Glutamatergic neuron (in vitro differentiated cells): ENCODE measurements around the gene KCTD17. TPM values are rescaled to one million over a fixed set of nuclear protein-coding genes. Genes with fewer than 3 reads are reported as not detected.

ENCODE experiments used
- DNase-seq: peaks from one replicate; pipeline ENCODE4 v3.0.0; 2022
- H3K27ac Mint-ChIP-seq: one replicate; pipeline ENCODE4 v1.8.0; 2020; ENCODE audit warnings: mild to moderate bottlenecking, mixed read lengths, inconsistent platforms; ENCODE audit not compliant: unreplicated experiment
- H3K27me3 Mint-ChIP-seq: one replicate; pipeline ENCODE4 v1.8.0; 2020; ENCODE audit warnings: mild to moderate bottlenecking, moderate library complexity, mixed read lengths, inconsistent platforms; ENCODE audit not compliant: unreplicated experiment
- H3K36me3 Mint-ChIP-seq: one replicate; pipeline ENCODE4 v1.8.0; 2020; ENCODE audit warnings: mild to moderate bottlenecking, mixed read lengths, inconsistent platforms; ENCODE audit not compliant: unreplicated experiment
- H3K4me1 Mint-ChIP-seq: one replicate; pipeline ENCODE4 v1.8.0; 2020; ENCODE audit warnings: mild to moderate bottlenecking, low read depth, mixed read lengths, inconsistent platforms; ENCODE audit not compliant: unreplicated experiment
- H3K4me3 Mint-ChIP-seq: one replicate; pipeline ENCODE4 v1.8.0; 2020; ENCODE audit warnings: mild to moderate bottlenecking, mixed read lengths, inconsistent platforms; ENCODE audit not compliant: unreplicated experiment
- H3K9me3 Mint-ChIP-seq: one replicate; pipeline ENCODE4 v1.8.0; 2020; ENCODE audit warnings: mild to moderate bottlenecking, moderate library complexity, mixed read lengths, inconsistent platforms; ENCODE audit not compliant: unreplicated experiment
- CTCF ChIP-seq: fragments of 200-600 bp; sonication (generic); IDR thresholded peaks from one replicate; pipeline ENCODE4 v1.5.0; 2021; ENCODE audit not compliant: partially characterized antibody, unreplicated experiment
- total RNA-seq: library from RNA; stranded (reverse); fragmentation: NEBNext Ultra II Directional; extraction: Animal tissue kit (Norgen Biotek cat#: 25700); gene quantifications from one replicate; pipeline ENCODE4 v1.2.1, GENCODE V29; 2021; ENCODE audit not compliant: unreplicated experiment

Gene KCTD17
- total RNA-seq, 1 donor from 2014 or later: 137 TPM

GRCh38 chr22:37062702-37063381 lies 11.3 kb downstream of the KCTD17 start:
- DNase-seq: peak; percentile 16

DNA sequence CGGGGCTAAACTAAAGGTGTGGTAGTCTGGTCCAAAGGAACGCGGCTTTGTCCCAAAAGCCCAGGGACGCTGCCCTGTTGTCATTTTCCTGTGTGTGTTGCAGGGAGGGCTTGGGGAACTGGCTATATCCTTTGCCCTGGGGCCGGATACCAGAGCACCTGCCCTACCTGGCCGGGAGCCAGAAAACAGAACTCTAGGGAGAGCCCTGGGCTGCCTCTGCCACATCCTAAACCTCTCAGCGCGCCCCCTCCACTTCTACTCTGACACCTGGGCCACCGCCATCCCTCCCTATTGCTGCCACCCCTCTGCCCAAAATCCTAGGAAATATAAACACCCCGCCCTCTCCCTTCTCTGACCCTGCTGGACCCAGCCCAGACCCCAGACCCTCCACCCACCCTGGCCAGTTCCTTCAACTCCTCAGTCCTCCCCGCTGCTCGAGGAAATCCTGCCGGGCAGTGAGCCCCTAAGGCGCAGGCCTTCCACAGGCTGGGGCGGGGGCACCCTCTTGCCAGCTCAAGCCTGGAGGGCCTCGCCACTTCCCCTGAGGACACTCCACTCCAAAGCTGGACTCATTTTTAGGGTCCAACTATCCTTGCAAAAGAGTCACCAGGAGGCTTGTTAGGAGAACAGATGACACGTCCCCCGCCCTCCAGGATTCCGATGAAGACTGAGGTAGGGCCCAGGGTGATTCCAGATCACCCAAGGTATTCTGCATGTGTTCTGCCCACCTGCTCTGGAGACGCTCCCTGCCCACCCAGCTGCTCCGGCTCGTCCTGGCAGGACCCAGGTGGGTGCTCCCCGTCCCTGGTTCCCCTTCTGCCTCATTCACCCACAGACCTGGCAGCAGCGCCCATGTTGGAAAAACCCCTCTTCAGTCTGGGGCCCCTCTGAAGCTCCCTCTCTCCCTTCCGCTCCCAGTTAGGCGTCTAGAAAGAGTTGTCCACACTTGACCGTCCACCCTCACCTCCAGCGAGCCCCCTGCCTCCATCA lies 12.2 kb downstream of the KCTD17 start:
- no peak for TF ChIP-seq CTCF
- H3K4me3 Mint-ChIP-seq: no peak overlapping the region
- peaks cover 4% of the 10 kb centered on the region for H3K27me3 Mint-ChIP-seq
- H3K36me3 Mint-ChIP-seq: no peaks in the 10 kb centered on the region
- H3K9me3 Mint-ChIP-seq: peaks cover 2% of the 10 kb centered on the region
- peaks cover 7% of the 10 kb centered on the region for H3K4me1 Mint-ChIP-seq
- no peak for DNase-seq
- no peak overlapping the region for H3K27ac Mint-ChIP-seq

More at GRCh38 chr22:37062702-37063381, 11.3 kb downstream of the KCTD17 start:
- H3K9me3 Mint-ChIP-seq: peaks cover 2% of the 10 kb centered on the region
- TF ChIP-seq CTCF: no peak
- peaks cover 1% of the 10 kb centered on the region for H3K36me3 Mint-ChIP-seq
- no peak overlapping the region for H3K27ac Mint-ChIP-seq
- no peak overlapping the region for H3K4me3 Mint-ChIP-seq
- H3K27me3 Mint-ChIP-seq: peaks cover 4% of the 10 kb centered on the region
- H3K4me1 Mint-ChIP-seq: peaks cover 7% of the 10 kb centered on the region

- peaks cover 4% of the 10 kb centered on the region for H3K27me3 Mint-ChIP-seq
- H3K4me3 Mint-ChIP-seq: no peak overlapping the region
- DNase-seq: no peak
- H3K27ac Mint-ChIP-seq: no peak overlapping the region
- no peak for TF ChIP-seq CTCF
- H3K4me1 Mint-ChIP-seq: peaks cover 7% of the 10 kb centered on the region
- peaks cover 3% of the 10 kb centered on the region for H3K9me3 Mint-ChIP-seq
- no peaks in the 10 kb centered on the region for H3K36me3 Mint-ChIP-seq
Measured at GRCh38 chr22:37064553-37064952, 13.0 kb downstream of the KCTD17 start.

DNA sequence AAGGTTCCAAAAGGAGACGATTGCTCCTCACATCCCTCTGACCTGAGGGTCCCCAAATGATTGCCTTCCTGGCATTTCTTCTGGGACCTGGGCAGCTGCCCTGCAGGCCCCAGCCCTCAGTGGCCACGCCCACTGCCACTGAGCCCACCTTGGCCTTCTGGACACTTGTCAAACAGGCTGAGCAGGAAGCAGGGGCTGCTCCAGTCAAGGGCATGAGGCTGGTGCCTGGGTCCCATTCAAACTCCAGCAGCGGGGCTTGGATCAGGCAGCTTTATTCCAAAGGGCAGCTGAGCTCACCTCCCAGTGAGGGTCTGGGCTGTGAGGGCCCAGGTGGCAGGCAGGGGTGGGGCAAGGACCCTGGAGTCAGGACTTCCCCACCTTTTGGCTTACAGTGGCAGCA lies 13.6 kb downstream of the KCTD17 start:
- H3K9me3 Mint-ChIP-seq: peaks cover 6% of the 10 kb centered on the region
- DNase-seq: no peak

More for the DNA sequence above, 13.6 kb downstream of the KCTD17 start:
- Mint-ChIP-seq H3K27me3 (peaks cover 10% of the 10 kb centered on the region), H3K4me1 (peaks cover 7% of the 10 kb centered on the region), H3K27ac (no peak overlapping the region), H3K36me3 (no peaks in the 10 kb centered on the region), H3K4me3 (no peak overlapping the region)
- no peak for TF ChIP-seq CTCF
